SK-N-SH (cell line): ENCODE data around the gene BCL2L11.

ENCODE experiments used
- CHD2 ChIP-seq: fragments of 150-350 bp; IDR thresholded peaks from 2 replicates; pipeline ENCODE4 v1.6.1; 2018; ENCODE audit warnings: low read length; ENCODE audit not compliant: partially characterized antibody
- CTCF ChIP-seq: fragments of 200-600 bp; sonication (generic); IDR thresholded peaks from 2 replicates; pipeline ENCODE4 v1.6.1; 2017; ENCODE audit warnings: antibody characterized with exemption, mild to moderate bottlenecking, moderate library complexity
- EP300 ChIP-seq, 2 experiments: IDR thresholded peaks; 2 replicates each; pipeline versions ENCODE4 v1.4.0 to v1.6.1; 2012; ENCODE audit warnings: borderline replicate concordance in 1 of 2, low read depth in 1 of 2, low read length in 1 of 2
- MEF2A ChIP-seq: IDR thresholded peaks from 2 replicates; pipeline ENCODE4 v1.4.0; 2012; ENCODE audit warnings: low read depth, borderline replicate concordance
- NFIC ChIP-seq: IDR thresholded peaks from 2 replicates; pipeline ENCODE4 v1.4.0; 2012; ENCODE audit warnings: borderline replicate concordance
- POLR2AphosphoS5 ChIP-seq: IDR thresholded peaks from 2 replicates; pipeline ENCODE4 v1.6.1; 2012; ENCODE audit warnings: low read depth, low read length
- REST ChIP-seq: IDR thresholded peaks from 2 replicates; pipeline ENCODE4 v1.6.1; 2012; ENCODE audit warnings: mild to moderate bottlenecking, low read depth, low read length, moderate library complexity
- SMC3 ChIP-seq: IDR thresholded peaks from 2 replicates; pipeline ENCODE4 v1.6.1; 2012; ENCODE audit warnings: low read depth, low read length, improper control_type of control experiment
- YY1 ChIP-seq: IDR thresholded peaks from 2 replicates; pipeline ENCODE4 v1.4.0; 2012; ENCODE audit warnings: low read depth, mild to moderate bottlenecking
- TF ChIP-seq, protein P1 (sequence below): fragments of 150-350 bp; IDR thresholded peaks from 2 replicates; pipeline ENCODE4 v1.6.1; 2017; ENCODE audit warnings: antibody characterized with exemption, low read length, low read depth, borderline replicate concordance
- TF ChIP-seq, protein P2 (sequence below): IDR thresholded peaks from 2 replicates; pipeline ENCODE4 v1.4.0; 2012; ENCODE audit warnings: low read depth

DNA sequence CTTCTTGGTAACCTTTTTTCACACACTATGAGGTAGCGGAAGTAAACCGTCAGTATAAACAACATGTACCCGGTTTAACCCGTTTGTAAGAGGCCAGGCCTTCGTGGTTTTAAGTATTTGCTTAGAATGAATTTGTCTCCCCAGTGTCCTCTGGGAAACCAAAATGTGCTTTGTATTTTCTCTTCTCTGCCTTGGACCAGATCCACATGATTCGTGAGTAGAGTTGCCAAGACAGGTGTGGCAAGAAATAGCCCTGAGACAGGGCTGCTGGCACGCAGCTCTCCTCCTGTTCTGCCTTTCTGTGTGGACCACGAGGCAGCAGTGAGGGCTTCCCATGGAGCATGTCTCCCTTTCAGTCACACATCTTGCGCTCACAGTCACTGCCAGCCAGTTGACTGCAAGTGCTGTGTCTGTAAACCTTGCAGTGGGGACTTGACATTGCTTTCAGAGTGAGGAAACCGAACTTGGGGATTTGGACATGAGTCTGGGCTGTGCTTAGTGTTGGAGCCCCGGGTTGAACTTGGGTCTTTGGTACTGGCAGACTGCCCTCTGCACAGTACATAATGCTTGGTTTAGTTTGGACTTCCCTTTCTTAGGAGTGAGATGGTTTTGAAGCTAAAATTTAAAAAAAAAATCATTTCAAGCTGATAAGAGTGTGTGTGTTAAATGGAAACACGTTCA, 19.1 kb downstream of the BCL2L11 start:
- TF ChIP-seq CTCF (no peak), YY1 (no peak), POLR2AphosphoS5 (no peak), EP300 (IDR thresholded peaks at IDR 0.05; ENCODE audit: borderline replicate concordance in 1 of 2, low read depth in 1 of 2, low read length in 1 of 2) (no peak), MEF2A (no peak), REST (no peak), SMC3 (no peak), NFIC (no peak), CHD2 (no peak)
- TF ChIP-seq, protein P1, sequence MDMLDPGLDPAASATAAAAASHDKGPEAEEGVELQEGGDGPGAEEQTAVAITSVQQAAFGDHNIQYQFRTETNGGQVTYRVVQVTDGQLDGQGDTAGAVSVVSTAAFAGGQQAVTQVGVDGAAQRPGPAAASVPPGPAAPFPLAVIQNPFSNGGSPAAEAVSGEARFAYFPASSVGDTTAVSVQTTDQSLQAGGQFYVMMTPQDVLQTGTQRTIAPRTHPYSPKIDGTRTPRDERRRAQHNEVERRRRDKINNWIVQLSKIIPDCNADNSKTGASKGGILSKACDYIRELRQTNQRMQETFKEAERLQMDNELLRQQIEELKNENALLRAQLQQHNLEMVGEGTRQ: no peak
- TF ChIP-seq, protein P2, sequence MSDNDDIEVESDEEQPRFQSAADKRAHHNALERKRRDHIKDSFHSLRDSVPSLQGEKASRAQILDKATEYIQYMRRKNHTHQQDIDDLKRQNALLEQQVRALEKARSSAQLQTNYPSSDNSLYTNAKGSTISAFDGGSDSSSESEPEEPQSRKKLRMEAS: no peak
